GM10266 (cell line): ENCODE measurements around the gene FNDC3B.

ENCODE experiments used
- DNase-seq: peaks from one replicate; pipeline ENCODE4 v3.0.0; 2012; ENCODE audit errors: extremely low spot score
- CTCF ChIP-seq: IDR thresholded peaks from 2 replicates; pipeline ENCODE4 v1.5.1; 2012; ENCODE audit warnings: mild to moderate bottlenecking, low read depth; ENCODE audit not compliant: control insufficient read depth, insufficient read depth; ENCODE audit errors: missing control alignments

Gene FNDC3B

GRCh38 chr3:172127141-172127540, 87.8 kb downstream of the FNDC3B start:
- TF ChIP-seq CTCF = no peak

GRCh38 chr3:172127929-172128580, 88.7 kb downstream of the FNDC3B start:
- TF ChIP-seq CTCF = no peak
- no peak for DNase-seq

More at GRCh38 chr3:172127141-172127540, 87.8 kb downstream of the FNDC3B start:
- DNase-seq = no peak

- DNase-seq = no peak
- TF ChIP-seq CTCF = no peak
These were observed 89.5 kb downstream of the FNDC3B start for GRCh38 chr3:172128858-172129257.

GRCh38 chr3:172129498-172129849, 90.1 kb downstream of the FNDC3B start:
- DNase-seq = no peak
- no peak for TF ChIP-seq CTCF

- no peak for DNase-seq
- TF ChIP-seq CTCF = no peak
These were observed 90.7 kb downstream of the FNDC3B start for GRCh38 chr3:172129850-172130716.

GRCh38 chr3:172130717-172131050, 91.3 kb downstream of the FNDC3B start:
- no peak for TF ChIP-seq CTCF
- no peak for DNase-seq

- no peak for DNase-seq
- TF ChIP-seq CTCF = no peak
These were observed 92.4 kb downstream of the FNDC3B start for GRCh38 chr3:172131746-172132145.
